K562 (cell line): Measurements from ENCODE around the gene ALX3. TPM values are rescaled to one million over a fixed set of nuclear protein-coding genes. Genes with fewer than 3 reads are reported as not detected.

Experiments
- ATAC-seq: fragments of 200-7000 bp; cut with Tn5 transposase; 3 replicates; pipeline ENCODE4 v1.9.1; 2020; ENCODE audit warnings: moderate library complexity
- BruUV-seq: library from RNA; stranded (reverse); fragments of 400-500 nt; replicated peaks from 2 replicates; lab custom pipeline; 2021; lab: Mats Ljungman, UMichigan
- CTCF ChIA-PET: fragments of 300-600 bp; formaldehyde crosslinking; extraction: SDS; loops from one replicate; lab custom pipeline; 2021; ENCODE audit warnings: low intra/inter-chr PET ratio; lab: Yijun Ruan, JAX
- POLR2A ChIA-PET: fragments of 300-600, 350-650 bp; sonication (Branson Sonifier 250); formaldehyde crosslinking; extraction: SDS; loops from one replicate; lab custom pipeline; 2021; ENCODE audit warnings: antibody characterized with exemption, inconsistent platforms; lab: Yijun Ruan, JAX
- DNase-seq, 4 experiments: peaks; one replicate each; pipeline versions ENCODE4 v3.0.0 to v3.0.0-alpha.2; 2011 to 2018; ENCODE audit warnings: low spot score in 3 of 4, mixed read lengths in 3 of 4; ENCODE audit errors: extremely low read depth in 1 of 4
- FAIRE-seq: peaks from 2 replicates; lab custom pipeline; 2011; peaks lifted over from hg19 to GRCh38; lab: Jason Lieb, UNC
- H2AFZ ChIP-seq: 2 replicates; pipeline ENCODE4 v1.6.0; 2011; ENCODE audit warnings: low read depth, low read length, control low read depth, inconsistent platforms
- H3K27ac ChIP-seq: fragments of 200-600 bp; 3 replicates; pipeline ENCODE4 v1.8.0; 2011; ENCODE audit warnings: low read depth, mild to moderate bottlenecking, control low read depth, inconsistent platforms, low read length, moderate library complexity, mixed read lengths; ENCODE audit errors: extremely low read depth
- H3K27me3 ChIP-seq, 2 experiments: fragments of 300-600 bp in 1 of 2; 2 replicates in 1 of 2; 3 replicates in 1 of 2; pipeline versions ENCODE4 v1.6.0 to v1.8.0; 2011; ENCODE audit warnings: inconsistent platforms in 2 of 2, low read length in 2 of 2, mild to moderate bottlenecking in 1 of 2, mixed read lengths in 1 of 2, moderate library complexity in 1 of 2; ENCODE audit not compliant: control insufficient read depth in 2 of 2, insufficient read depth in 2 of 2
- H3K36me3 ChIP-seq: fragments of 300-600 bp; 3 replicates; pipeline ENCODE4 v1.8.0; 2011; ENCODE audit warnings: mild to moderate bottlenecking, low read length, inconsistent platforms; ENCODE audit not compliant: control insufficient read depth, insufficient read depth
- H3K4me1 ChIP-seq, 2 experiments: fragments of 200-600 bp in 1 of 2; replicated peaks in 1 of 2; 2 replicates in 1 of 2; 3 replicates in 1 of 2; pipeline versions ENCODE4 v1.5.1 to v1.8.0; 2011; ENCODE audit warnings: inconsistent platforms in 2 of 2, low read length in 2 of 2, mild to moderate bottlenecking in 1 of 2, mixed read lengths in 1 of 2, moderate library complexity in 1 of 2; ENCODE audit not compliant: control insufficient read depth in 2 of 2, insufficient read depth in 2 of 2
- H3K4me2 ChIP-seq: 2 replicates; pipeline ENCODE4 v1.6.1; 2011; ENCODE audit warnings: low read length, control low read depth, inconsistent platforms, mixed read lengths; ENCODE audit not compliant: insufficient read depth
- H3K4me3 ChIP-seq: fragments of 200-600 bp; sonication (generic), shearing (Covaris generic); 2 replicates; pipeline ENCODE4 v1.5.1; 2016; ENCODE audit warnings: control low read depth, inconsistent platforms
- H3K79me2 ChIP-seq: fragments of 200-600 bp; 3 replicates; pipeline ENCODE4 v1.8.0; 2011; ENCODE audit warnings: low read length, inconsistent platforms; ENCODE audit not compliant: control insufficient read depth, insufficient read depth
- H3K9ac ChIP-seq, 2 experiments: 2 replicates each; pipeline versions ENCODE4 v1.6.0 to v1.6.1; 2011; ENCODE audit warnings: low read depth in 2 of 2, low read length in 2 of 2, control low read depth in 1 of 2, inconsistent platforms in 1 of 2, mild to moderate bottlenecking in 1 of 2, mixed read lengths in 1 of 2; ENCODE audit not compliant: insufficient read depth in 1 of 2
- H3K9me1 ChIP-seq: one replicate; pipeline ENCODE4 v1.6.0; 2011; ENCODE audit warnings: inconsistent platforms, mild to moderate bottlenecking, low read length, moderate library complexity; ENCODE audit not compliant: control insufficient read depth, insufficient read depth
- H3K9me3 ChIP-seq: replicated peaks from 2 replicates; pipeline ENCODE4 v1.5.1; 2011; ENCODE audit warnings: low read depth, low read length, inconsistent platforms; ENCODE audit not compliant: control insufficient read depth, insufficient read depth
- H4K20me1 ChIP-seq: replicated peaks from 2 replicates; pipeline ENCODE4 v1.6.1; 2011; ENCODE audit warnings: low read length, inconsistent platforms, mixed read lengths; ENCODE audit not compliant: control insufficient read depth, insufficient read depth
- CBX5 ChIP-seq: IDR thresholded peaks from 2 replicates; pipeline ENCODE4 v1.6.1; 2014; ENCODE audit warnings: low read depth, borderline replicate concordance
- DDX20 ChIP-seq: fragments of 450-650 bp; IDR thresholded peaks from 2 replicates; pipeline ENCODE4 v1.6.1; 2016; ENCODE audit warnings: missing genetic modification characterization, low read depth, mild to moderate bottlenecking, missing compliant biosample characterization, moderate library complexity
- FUS ChIP-seq: fragments of 200-400 bp; formaldehyde crosslinking; optimal IDR thresholded peaks from 2 replicates; pipeline ENCODE3; 2017; ENCODE audit warnings: low read depth, low read length
- GTF2E2 ChIP-seq: fragments of 200-800 bp; sonication (Bioruptor generic); IDR thresholded peaks from 2 replicates; pipeline ENCODE4 v1.6.1; 2016; ENCODE audit warnings: missing genetic modification characterization, missing compliant biosample characterization
- KAT7 ChIP-seq: sonication (generic); formaldehyde crosslinking; IDR thresholded peaks from 2 replicates; pipeline ENCODE4 v1.8.0; 2022; ENCODE audit warnings: missing genetic modification reagents, mild to moderate bottlenecking, borderline replicate concordance
- KLF13 ChIP-seq: fragments of 450-650 bp; IDR thresholded peaks from 2 replicates; pipeline ENCODE4 v1.6.1; 2016; ENCODE audit warnings: missing genetic modification characterization, low read depth, mild to moderate bottlenecking, missing compliant biosample characterization, moderate library complexity, borderline replicate concordance
- MEF2D ChIP-seq: conservative IDR thresholded peaks from 2 replicates; pipeline ENCODE4 v1.6.1; 2016; ENCODE audit warnings: low read depth, missing genetic modification characterization, missing compliant biosample characterization
- NR4A1 ChIP-seq, 2 experiments: fragments of 250-450 bp in 1 of 2; fragments of 450-650 bp in 1 of 2; sonication (Bioruptor Pico) in 1 of 2; IDR thresholded peaks; 2 replicates each; pipeline versions ENCODE4 v1.4.0 to v1.6.1; 2016 to 2020; ENCODE audit warnings: mild to moderate bottlenecking in 2 of 2, missing compliant biosample characterization in 1 of 2, missing genetic modification characterization in 1 of 2, moderate library complexity in 1 of 2
- NUFIP1 ChIP-seq: fragments of 450-650 bp; IDR thresholded peaks from 2 replicates; pipeline ENCODE4 v1.6.1; 2018; ENCODE audit not compliant: partially characterized antibody
- XRCC3 ChIP-seq: fragments of 450-650 bp; IDR thresholded peaks from 2 replicates; pipeline ENCODE4 v1.6.1; 2017; ENCODE audit warnings: mild to moderate bottlenecking, moderate library complexity
- ZKSCAN8 ChIP-seq: fragments of 200-800 bp; sonication (Bioruptor generic); IDR thresholded peaks from 2 replicates; pipeline ENCODE4 v1.6.1; 2016; ENCODE audit warnings: missing genetic modification characterization, missing compliant biosample characterization
- WGBS: fragments of 100-300 bp; shearing (Covaris generic); methylation state at CpG from one replicate; pipeline ENCODE4 v1.1.6; 2016; ENCODE audit warnings: low coverage, mixed read lengths; ENCODE audit not compliant: insufficient coverage; ENCODE audit errors: missing lambda C conversion rate; 5-methylcytosine and 5-hydroxymethylcytosine counted together
- in situ Hi-C: fragments of 300-500 bp; cut with MboI; formaldehyde crosslinking; loops from 4 replicates; pipeline ENCODE4 v1.15.0; 2018; ENCODE audit warnings: inconsistent platforms, mixed read lengths
- intact Hi-C: fragments of 100-400 bp; cut with micrococcal nuclease; formaldehyde crosslinking; loops from 2 replicates; pipeline ENCODE4 v1.14.2; 2022
- polyA plus RNA-seq, 8 experiments: library from polyadenylated mRNA; depleted of rRNA in 4 of 8; stranded (reverse) in 5 of 8; unstranded in 3 of 8; fragments of >200 nt; fragmentation: Nextera tagmentation in 2 of 8; fragmentation: Illumina TruSeq in 1 of 8; extraction: Ambion mirVana in 2 of 8; extraction: Trizol in 1 of 8; gene quantifications; 2 replicates each; pipeline versions ENCODE4 v1.2.1 to v1.2.3, GENCODE V29; 2011 to 2014; ENCODE audit warnings: inconsistent platforms in 1 of 8, missing spikeins in 1 of 8
- total RNA-seq, 7 experiments: library from RNA; depleted of rRNA in 6 of 7; stranded (reverse); fragments of >200 nt in 6 of 7; fragmentation: Illumina TruSeq in 2 of 7; extraction: Trizol in 2 of 7; gene quantifications; 2 replicates each; pipeline versions ENCODE4 v1.2.1 to v1.2.3, GENCODE V29; 2011 to 2021; ENCODE audit warnings: low replicate concordance in 1 of 7
- TF ChIP-seq, protein P1 (sequence below): fragments of 250-450 bp; sonication (Bioruptor Pico); IDR thresholded peaks from 2 replicates; pipeline ENCODE4 v1.5.0; 2020; ENCODE audit warnings: mild to moderate bottlenecking, borderline replicate concordance
- TF ChIP-seq, protein P2 (sequence below): sonication (generic); formaldehyde crosslinking; IDR thresholded peaks from 2 replicates; pipeline ENCODE4 v1.8.0; 2022; ENCODE audit warnings: mild to moderate bottlenecking, missing genetic modification reagents
- TF ChIP-seq, protein P3 (sequence below): IDR thresholded peaks from 2 replicates; pipeline ENCODE4 v1.6.1; 2011; ENCODE audit warnings: borderline replicate concordance, low read depth, mild to moderate bottlenecking, moderate library complexity, low read length; ENCODE audit not compliant: insufficient read depth, poor library complexity, severe bottlenecking

Gene ALX3
- total and polyA plus RNA-seq, 9 of the 15 experiments (the other 6 are each of a cell fraction or from before 2014, with no cell fraction given), result not detected

DNA sequence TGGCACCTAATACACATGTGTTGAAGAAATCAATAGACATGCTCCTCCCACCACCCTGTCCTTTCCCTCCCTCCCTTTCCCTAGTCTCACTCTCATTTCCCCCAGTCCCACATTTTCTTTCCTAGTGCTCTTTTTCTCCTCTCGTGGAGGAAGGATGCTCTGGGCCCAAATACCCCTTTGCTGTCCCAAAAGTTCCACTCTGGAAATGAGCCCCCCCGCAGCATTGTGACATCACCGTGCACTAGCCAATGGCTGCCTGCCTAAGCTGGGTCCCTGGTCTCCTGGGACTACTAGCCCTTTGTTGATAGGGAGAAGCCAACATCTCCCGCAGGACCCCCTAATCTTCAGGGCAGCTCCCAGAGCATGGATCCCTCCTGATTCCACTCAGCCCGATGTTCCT lies 41.7 kb upstream of the ALX3 start, which contains the start of gene UBL4B:
TSS of gene UBL4B (plus strand) at position 301 of the 400 bp plus-strand sequence. CDS start at position 393, 92 bp downstream.
- no peak within 1 kb of the TSS for H3K27ac ChIP-seq
- no peak for ATAC-seq
- peaks cover 11% of the 10 kb centered on the region for H4K20me1 ChIP-seq
- peaks cover 45 to 82% of the 10 kb centered on the region in 2 experiments for H3K27me3 ChIP-seq
- H2AFZ ChIP-seq, result no peak within 1 kb of the TSS
- H3K9me3 ChIP-seq, result no peaks in the 10 kb centered on the region
- ChIA-PET CTCF (no interaction called here), POLR2A (interaction anchor here (0.6 to 1.7 kb wide), 9 partner anchors 12 to 566 kb away, joined by 3 to 6 read pairs (median 3); partner anchors contain the start of gene GNAI3)
- DNase-seq, result no peak
- 6% methylated on average over 5 of the region's 5 CpGs for WGBS
- no peak within 1 kb of the TSS for H3K4me2 ChIP-seq
- no peak for FAIRE-seq
- H3K9ac ChIP-seq, result no peak within 1 kb of the TSS
- H3K36me3 ChIP-seq, result no peaks in the 10 kb centered on the region
- intact Hi-C loops, result loop anchor here (5.0 to 10.0 kb wide), 2 partner anchors 335 to 467 kb away; no protein-coding TSS in a partner anchor
- in situ Hi-C loops, result no loop called here
- BruUV-seq, result no TSS peak
- no peaks in the 10 kb centered on the region for H3K4me1 ChIP-seq
- H3K79me2 ChIP-seq, result no peaks in the 10 kb centered on the region
- H3K4me3 ChIP-seq, result no peak within 1 kb of the TSS
- H3K9me1 ChIP-seq, result no peaks in the 10 kb centered on the region
- TF ChIP-seq ZKSCAN8 (CRISPR knock-in tag) (no peak), KAT7 (no peak), NUFIP1 (no peak), FUS (no peak), GTF2E2 (tag) (no peak), DDX20 (tag) (no peak), CBX5 (no peak), NR4A1 (CRISPR knock-in tag; IDR thresholded peaks at IDR 0.05) (no peak), NR4A1 (tag; IDR thresholded peaks at IDR 0.05) (no peak), MEF2D (no peak), KLF13 (no peak), XRCC3 (no peak)
- TF ChIP-seq, protein P1, sequence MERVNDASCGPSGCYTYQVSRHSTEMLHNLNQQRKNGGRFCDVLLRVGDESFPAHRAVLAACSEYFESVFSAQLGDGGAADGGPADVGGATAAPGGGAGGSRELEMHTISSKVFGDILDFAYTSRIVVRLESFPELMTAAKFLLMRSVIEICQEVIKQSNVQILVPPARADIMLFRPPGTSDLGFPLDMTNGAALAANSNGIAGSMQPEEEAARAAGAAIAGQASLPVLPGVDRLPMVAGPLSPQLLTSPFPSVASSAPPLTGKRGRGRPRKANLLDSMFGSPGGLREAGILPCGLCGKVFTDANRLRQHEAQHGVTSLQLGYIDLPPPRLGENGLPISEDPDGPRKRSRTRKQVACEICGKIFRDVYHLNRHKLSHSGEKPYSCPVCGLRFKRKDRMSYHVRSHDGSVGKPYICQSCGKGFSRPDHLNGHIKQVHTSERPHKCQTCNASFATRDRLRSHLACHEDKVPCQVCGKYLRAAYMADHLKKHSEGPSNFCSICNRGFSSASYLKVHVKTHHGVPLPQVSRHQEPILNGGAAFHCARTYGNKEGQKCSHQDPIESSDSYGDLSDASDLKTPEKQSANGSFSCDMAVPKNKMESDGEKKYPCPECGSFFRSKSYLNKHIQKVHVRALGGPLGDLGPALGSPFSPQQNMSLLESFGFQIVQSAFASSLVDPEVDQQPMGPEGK, result no peak
- TF ChIP-seq, protein P2, sequence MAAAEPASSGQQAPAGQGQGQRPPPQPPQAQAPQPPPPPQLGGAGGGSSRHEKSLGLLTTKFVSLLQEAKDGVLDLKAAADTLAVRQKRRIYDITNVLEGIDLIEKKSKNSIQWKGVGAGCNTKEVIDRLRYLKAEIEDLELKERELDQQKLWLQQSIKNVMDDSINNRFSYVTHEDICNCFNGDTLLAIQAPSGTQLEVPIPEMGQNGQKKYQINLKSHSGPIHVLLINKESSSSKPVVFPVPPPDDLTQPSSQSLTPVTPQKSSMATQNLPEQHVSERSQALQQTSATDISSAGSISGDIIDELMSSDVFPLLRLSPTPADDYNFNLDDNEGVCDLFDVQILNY (CRISPR knock-in tag), result no peak
- TF ChIP-seq, protein P3, sequence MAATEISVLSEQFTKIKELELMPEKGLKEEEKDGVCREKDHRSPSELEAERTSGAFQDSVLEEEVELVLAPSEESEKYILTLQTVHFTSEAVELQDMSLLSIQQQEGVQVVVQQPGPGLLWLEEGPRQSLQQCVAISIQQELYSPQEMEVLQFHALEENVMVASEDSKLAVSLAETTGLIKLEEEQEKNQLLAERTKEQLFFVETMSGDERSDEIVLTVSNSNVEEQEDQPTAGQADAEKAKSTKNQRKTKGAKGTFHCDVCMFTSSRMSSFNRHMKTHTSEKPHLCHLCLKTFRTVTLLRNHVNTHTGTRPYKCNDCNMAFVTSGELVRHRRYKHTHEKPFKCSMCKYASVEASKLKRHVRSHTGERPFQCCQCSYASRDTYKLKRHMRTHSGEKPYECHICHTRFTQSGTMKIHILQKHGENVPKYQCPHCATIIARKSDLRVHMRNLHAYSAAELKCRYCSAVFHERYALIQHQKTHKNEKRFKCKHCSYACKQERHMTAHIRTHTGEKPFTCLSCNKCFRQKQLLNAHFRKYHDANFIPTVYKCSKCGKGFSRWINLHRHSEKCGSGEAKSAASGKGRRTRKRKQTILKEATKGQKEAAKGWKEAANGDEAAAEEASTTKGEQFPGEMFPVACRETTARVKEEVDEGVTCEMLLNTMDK, result no peak
